ENCODE data around the gene GASK1A.
"Not testable (repeated sequence)": the region's sequence is repeated elsewhere in the genome, so short reads cannot be mapped to it uniquely, and the experiment has no call there.

Gene GASK1A

DNA sequence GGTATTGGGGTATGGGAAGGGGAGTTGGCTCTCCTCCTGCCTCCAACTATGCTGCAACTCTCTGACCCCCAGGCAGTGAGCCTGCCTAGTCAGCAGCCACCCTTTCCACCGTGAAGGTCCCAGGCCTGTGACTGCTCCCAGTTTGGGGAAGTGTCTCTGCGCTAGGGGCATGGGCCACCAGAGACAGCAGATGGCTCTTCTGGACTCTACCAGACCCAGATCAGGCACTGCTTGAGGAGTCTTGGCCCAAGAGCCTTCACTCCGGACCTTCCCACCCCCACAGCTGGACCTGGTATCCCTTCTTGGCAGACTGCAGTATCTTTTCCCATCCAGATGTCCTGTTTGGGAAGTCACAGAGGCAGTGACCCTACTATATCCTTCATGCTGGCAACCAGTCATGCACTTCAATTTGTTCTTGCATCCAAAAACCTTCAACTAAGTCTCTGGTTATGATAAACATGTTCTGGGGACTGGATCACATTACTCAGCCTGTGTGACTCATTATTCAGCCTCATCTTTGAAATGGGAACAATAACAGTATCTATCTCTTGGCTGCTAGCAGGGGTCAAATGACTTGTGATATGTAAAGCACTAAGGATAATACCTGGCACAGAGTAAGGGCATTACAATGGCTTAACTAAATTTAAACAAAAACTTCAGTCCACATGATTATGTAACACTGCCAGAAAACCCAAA, 64.1 kb downstream of the GASK1A start:
- Histone ChIP-seq H3K27me3 (ENCODE audit: control insufficient read depth in 1 of 2, insufficient read depth in 2 of 2, low read length in 2 of 2) (no peaks in the 10 kb centered on the region), H3K36me3 (ENCODE audit: control insufficient read depth in 2 of 2, insufficient read depth in 2 of 2, low read length in 2 of 2) (no peaks in the 10 kb centered on the region), H3K9ac (ENCODE audit: low read length in 2 of 2) (no peak overlapping the region), H3K9me3 (ENCODE audit: control insufficient read depth in 2 of 2, low read length in 2 of 2) (peaks cover 3 to 11% of the 10 kb centered on the region in 2 donors), H3K27ac (ENCODE audit: low read length) (no peak overlapping the region), H3K4me3 (ENCODE audit: low read length in 2 of 2) (no peak overlapping the region), H3K4me1 (ENCODE audit: control insufficient read depth, insufficient read depth, low read length) (peaks cover 5% of the 10 kb centered on the region)

GRCh38 chr3:43043793-43044192, 64.7 kb downstream of the GASK1A start:
- no peaks in the 10 kb centered on the region for H3K36me3 ChIP-seq (ENCODE audit: control insufficient read depth in 2 of 2, insufficient read depth in 2 of 2, low read length in 2 of 2)
- no peak overlapping the region for H3K4me3 ChIP-seq (ENCODE audit: low read length in 2 of 2)
- no peak overlapping the region for H3K9ac ChIP-seq (ENCODE audit: low read length in 2 of 2)
- no peak overlapping the region for H3K27ac ChIP-seq (ENCODE audit: low read length)
- H3K9me3 ChIP-seq (ENCODE audit: control insufficient read depth in 2 of 2, low read length in 2 of 2): peaks cover 6 to 14% of the 10 kb centered on the region in 2 donors
- H3K4me1 ChIP-seq (ENCODE audit: control insufficient read depth, insufficient read depth, low read length): peaks cover 5% of the 10 kb centered on the region
- no peaks in the 10 kb centered on the region for H3K27me3 ChIP-seq (ENCODE audit: control insufficient read depth in 1 of 2, insufficient read depth in 2 of 2, low read length in 2 of 2)

DNA sequence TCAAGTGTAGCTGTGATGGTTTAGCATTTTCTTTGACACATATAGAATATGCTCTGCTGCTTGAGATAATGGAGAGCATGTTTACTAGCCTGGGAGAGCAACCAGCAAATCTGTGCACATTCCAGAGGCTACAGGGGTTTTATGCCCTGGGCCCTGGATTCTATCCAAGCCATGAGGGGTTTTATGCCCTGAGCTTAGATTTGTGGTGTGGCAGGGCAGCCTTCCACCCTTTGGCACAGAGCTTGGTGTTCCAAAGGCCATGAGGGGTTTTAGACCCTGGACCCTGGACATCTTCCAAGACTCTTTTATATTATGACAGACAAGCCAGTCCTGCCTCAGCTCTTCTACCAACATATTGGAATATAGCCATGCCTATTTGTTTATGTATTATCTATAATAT, 66.0 kb downstream of the GASK1A start:
- not testable (repeated sequence) for H3K27me3 ChIP-seq (ENCODE audit: control insufficient read depth in 1 of 2, insufficient read depth in 2 of 2, low read length in 2 of 2); H3K27ac ChIP-seq (ENCODE audit: low read length); H3K4me1 ChIP-seq (ENCODE audit: control insufficient read depth, insufficient read depth, low read length); H3K4me3 ChIP-seq (ENCODE audit: low read length in 2 of 2); H3K36me3 ChIP-seq (ENCODE audit: control insufficient read depth in 2 of 2, insufficient read depth in 2 of 2, low read length in 2 of 2); H3K9ac ChIP-seq (ENCODE audit: low read length in 2 of 2)
- peaks cover 9 to 21% of the 10 kb centered on the region in 2 donors for H3K9me3 ChIP-seq (ENCODE audit: control insufficient read depth in 2 of 2, low read length in 2 of 2)

- H3K4me3 ChIP-seq (ENCODE audit: low read length in 2 of 2): no peak overlapping the region
- no peak overlapping the region for H3K27ac ChIP-seq (ENCODE audit: low read length)
- H3K27me3 ChIP-seq (ENCODE audit: control insufficient read depth in 1 of 2, insufficient read depth in 2 of 2, low read length in 2 of 2): no peaks in the 10 kb centered on the region
- peaks cover 5% of the 10 kb centered on the region for H3K4me1 ChIP-seq (ENCODE audit: control insufficient read depth, insufficient read depth, low read length)
- H3K36me3 ChIP-seq (ENCODE audit: control insufficient read depth in 2 of 2, insufficient read depth in 2 of 2, low read length in 2 of 2): peaks cover 0 to 2% of the 10 kb centered on the region in 2 donors
- H3K9ac ChIP-seq (ENCODE audit: low read length in 2 of 2): no peak overlapping the region
- peaks cover 9 to 24% of the 10 kb centered on the region in 2 donors for H3K9me3 ChIP-seq (ENCODE audit: control insufficient read depth in 2 of 2, low read length in 2 of 2)
Observed at GRCh38 chr3:43046583-43046982, 67.5 kb downstream of the GASK1A start.

- no peak overlapping the region for H3K9ac ChIP-seq (ENCODE audit: low read length in 2 of 2)
- H3K27ac ChIP-seq (ENCODE audit: low read length): no peak overlapping the region
- H3K9me3 ChIP-seq (ENCODE audit: control insufficient read depth in 2 of 2, low read length in 2 of 2): peaks cover 9 to 24% of the 10 kb centered on the region in 2 donors
- no peaks in the 10 kb centered on the region for H3K27me3 ChIP-seq (ENCODE audit: control insufficient read depth in 1 of 2, insufficient read depth in 2 of 2, low read length in 2 of 2)
- no peak overlapping the region for H3K4me3 ChIP-seq (ENCODE audit: low read length in 2 of 2)
- no peaks in the 10 kb centered on the region for H3K4me1 ChIP-seq (ENCODE audit: control insufficient read depth, insufficient read depth, low read length)
- H3K36me3 ChIP-seq (ENCODE audit: control insufficient read depth in 2 of 2, insufficient read depth in 2 of 2, low read length in 2 of 2): peaks cover 0 to 2% of the 10 kb centered on the region in 2 donors
Observed at GRCh38 chr3:43048470-43048869, 69.4 kb downstream of the GASK1A start.

GRCh38 chr3:43053291-43053690, 74.2 kb downstream of the GASK1A start:
- H3K36me3 ChIP-seq (ENCODE audit: control insufficient read depth in 2 of 2, insufficient read depth in 2 of 2, low read length in 2 of 2): peaks cover 0 to 6% of the 10 kb centered on the region in 2 donors
- no peaks in the 10 kb centered on the region for H3K4me1 ChIP-seq (ENCODE audit: control insufficient read depth, insufficient read depth, low read length)
- H3K27ac ChIP-seq (ENCODE audit: low read length): no peak overlapping the region
- no peaks in the 10 kb centered on the region for H3K27me3 ChIP-seq (ENCODE audit: control insufficient read depth in 1 of 2, insufficient read depth in 2 of 2, low read length in 2 of 2)
- H3K4me3 ChIP-seq (ENCODE audit: low read length in 2 of 2): no peak overlapping the region
- peaks cover 6 to 13% of the 10 kb centered on the region in 2 donors for H3K9me3 ChIP-seq (ENCODE audit: control insufficient read depth in 2 of 2, low read length in 2 of 2)
- H3K9ac ChIP-seq (ENCODE audit: low read length in 2 of 2): no peak overlapping the region

DNA sequence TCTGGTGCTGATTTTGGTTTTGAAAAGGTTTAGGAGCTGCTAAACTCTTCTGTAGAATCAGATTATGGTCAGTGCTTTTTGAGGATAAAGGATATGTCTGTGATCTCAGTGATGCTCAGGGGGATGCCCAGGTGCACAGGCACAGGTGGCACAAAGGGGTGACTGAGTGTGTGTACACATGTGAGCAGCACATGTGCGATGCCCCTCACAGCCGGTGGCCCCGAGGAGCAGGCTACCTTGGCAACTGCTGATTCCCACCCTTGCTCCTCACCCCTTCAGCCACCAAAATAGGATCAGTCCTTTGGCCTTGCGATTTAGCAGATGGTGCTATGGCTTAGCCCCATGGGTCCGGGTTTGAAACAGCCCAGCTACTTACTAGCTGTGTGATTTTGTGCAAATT, 75.6 kb downstream of the GASK1A start:
- H3K36me3 ChIP-seq (ENCODE audit: control insufficient read depth in 2 of 2, insufficient read depth in 2 of 2, low read length in 2 of 2): peaks cover 4 to 6% of the 10 kb centered on the region in 2 donors
- no peak overlapping the region for H3K4me3 ChIP-seq (ENCODE audit: low read length in 2 of 2)
- no peak overlapping the region for H3K27ac ChIP-seq (ENCODE audit: low read length)
- no peak overlapping the region for H3K9ac ChIP-seq (ENCODE audit: low read length in 2 of 2)
- no peaks in the 10 kb centered on the region for H3K4me1 ChIP-seq (ENCODE audit: control insufficient read depth, insufficient read depth, low read length)
- peaks cover 3 to 6% of the 10 kb centered on the region in 2 donors for H3K9me3 ChIP-seq (ENCODE audit: control insufficient read depth in 2 of 2, low read length in 2 of 2)
- no peaks in the 10 kb centered on the region for H3K27me3 ChIP-seq (ENCODE audit: control insufficient read depth in 1 of 2, insufficient read depth in 2 of 2, low read length in 2 of 2)

DNA sequence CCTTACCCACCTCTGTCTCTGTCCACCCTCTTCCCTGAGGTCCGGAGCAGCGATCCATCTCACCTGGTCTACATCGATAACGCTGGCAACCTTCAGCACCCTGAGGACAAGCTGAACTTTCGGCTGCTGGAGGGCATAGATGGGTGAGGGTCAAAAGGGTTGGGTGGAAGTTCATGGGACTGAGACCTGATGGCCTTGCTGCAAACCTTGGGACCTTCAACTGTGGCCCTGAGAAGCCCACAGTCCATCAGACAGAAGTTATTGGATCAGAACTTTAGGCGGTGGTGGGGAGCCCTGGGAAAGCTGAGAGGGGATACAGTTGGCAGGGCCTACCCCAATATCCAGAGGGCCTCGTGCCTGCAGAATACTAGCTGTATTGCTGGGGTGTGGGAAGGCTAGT, 76.3 kb downstream of the GASK1A start:
- H3K27ac ChIP-seq (ENCODE audit: low read length): no peak overlapping the region
- no peaks in the 10 kb centered on the region for H3K4me1 ChIP-seq (ENCODE audit: control insufficient read depth, insufficient read depth, low read length)
- H3K27me3 ChIP-seq (ENCODE audit: control insufficient read depth in 1 of 2, insufficient read depth in 2 of 2, low read length in 2 of 2): no peaks in the 10 kb centered on the region
- H3K9ac ChIP-seq (ENCODE audit: low read length in 2 of 2): no peak overlapping the region
- peaks cover 6 to 11% of the 10 kb centered on the region in 2 donors for H3K9me3 ChIP-seq (ENCODE audit: control insufficient read depth in 2 of 2, low read length in 2 of 2)
- no peak overlapping the region for H3K4me3 ChIP-seq (ENCODE audit: low read length in 2 of 2)
- peaks cover 5 to 11% of the 10 kb centered on the region in 2 donors for H3K36me3 ChIP-seq (ENCODE audit: control insufficient read depth in 2 of 2, insufficient read depth in 2 of 2, low read length in 2 of 2)

DNA sequence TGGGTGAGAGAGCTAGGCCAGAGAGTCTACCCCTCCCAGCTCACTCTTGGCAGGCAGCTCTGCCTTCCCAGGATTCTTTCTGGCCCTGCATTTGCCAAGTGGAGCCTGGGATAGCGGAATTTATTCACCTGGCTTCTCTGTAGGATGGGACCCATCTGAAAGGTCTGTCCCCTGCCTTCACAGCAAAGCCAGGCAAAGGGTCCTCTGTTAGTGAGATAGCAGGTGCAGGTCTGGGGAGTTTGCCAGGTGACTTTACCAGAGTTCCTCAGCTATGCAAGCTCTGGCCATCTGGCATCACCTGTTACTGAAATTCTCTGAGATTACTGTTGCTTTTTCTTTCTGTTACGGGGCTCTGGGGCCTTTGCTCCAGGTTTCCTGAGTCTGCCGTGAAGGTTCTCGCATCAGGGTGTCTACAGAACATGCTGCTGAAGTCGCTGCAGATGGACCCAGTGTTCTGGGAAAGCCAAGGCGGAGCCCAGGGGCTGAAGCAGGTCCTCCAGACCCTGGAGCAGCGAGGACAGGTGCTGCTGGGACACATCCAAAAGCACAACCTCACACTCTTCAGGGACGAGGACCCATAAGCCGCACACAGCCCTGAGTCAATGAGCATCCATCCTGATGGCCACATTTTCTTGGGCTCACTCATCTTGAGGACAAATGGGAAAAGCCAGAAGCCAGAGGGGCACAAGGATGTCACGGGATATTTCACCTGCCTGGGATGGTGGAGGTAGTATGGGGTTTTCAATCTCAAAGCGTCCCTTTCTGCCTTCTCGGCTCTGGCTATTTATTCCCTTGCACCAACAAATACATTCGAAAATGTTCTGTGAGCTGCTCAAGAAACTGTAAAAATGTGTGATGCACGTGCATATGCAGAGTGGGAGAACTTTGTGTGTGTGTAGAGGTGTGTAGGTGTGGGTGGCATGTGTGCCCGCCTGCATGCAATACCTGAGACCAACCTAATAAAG, 77.0 kb downstream of the GASK1A start:
- Histone ChIP-seq H3K27me3 (ENCODE audit: control insufficient read depth in 1 of 2, insufficient read depth in 2 of 2, low read length in 2 of 2) (no peaks in the 10 kb centered on the region), H3K27ac (ENCODE audit: low read length) (no peak overlapping the region), H3K9me3 (ENCODE audit: control insufficient read depth in 2 of 2, low read length in 2 of 2) (peaks cover 6 to 16% of the 10 kb centered on the region in 2 donors), H3K36me3 (ENCODE audit: control insufficient read depth in 2 of 2, insufficient read depth in 2 of 2, low read length in 2 of 2) (peaks cover 5 to 11% of the 10 kb centered on the region in 2 donors), H3K4me1 (ENCODE audit: control insufficient read depth, insufficient read depth, low read length) (no peaks in the 10 kb centered on the region), H3K4me3 (ENCODE audit: low read length in 2 of 2) (no peak overlapping the region), H3K9ac (ENCODE audit: low read length in 2 of 2) (no peak overlapping the region)

GRCh38 chr3:43059456-43059855, 80.3 kb downstream of the GASK1A start:
- Histone ChIP-seq H3K4me3 (ENCODE audit: low read length in 2 of 2) (no peak overlapping the region), H3K9ac (ENCODE audit: low read length in 2 of 2) (no peak overlapping the region), H3K27me3 (ENCODE audit: control insufficient read depth in 1 of 2, insufficient read depth in 2 of 2, low read length in 2 of 2) (no peaks in the 10 kb centered on the region), H3K27ac (ENCODE audit: low read length) (no peak overlapping the region), H3K9me3 (ENCODE audit: control insufficient read depth in 2 of 2, low read length in 2 of 2) (peaks cover 6 to 13% of the 10 kb centered on the region in 2 donors), H3K36me3 (ENCODE audit: control insufficient read depth in 2 of 2, insufficient read depth in 2 of 2, low read length in 2 of 2) (peaks cover 5 to 18% of the 10 kb centered on the region in 2 donors), H3K4me1 (ENCODE audit: control insufficient read depth, insufficient read depth, low read length) (no peaks in the 10 kb centered on the region)

All from stomach smooth muscle (tissue), 2 donors.